Ovary (tissue), 9 donors: ENCODE measurements around the gene ZNF667. TPM values are rescaled to one million over a fixed set of nuclear protein-coding genes. Genes with fewer than 3 reads are reported as not detected.

Experiments used
- DNase-seq, 5 donors: peaks; one replicate each; pipeline ENCODE4 v3.0.0-alpha.2; 2019 to 2020
- H3K27ac ChIP-seq, 2 donors: fragments of 200-600 bp; one replicate each; pipeline versions ENCODE4 v1.5.1 to v1.8.0; 2019 to 2022
- H3K27me3 ChIP-seq: fragments of 200-600 bp; one replicate; pipeline ENCODE4 v1.8.0; 2022
- H3K36me3 ChIP-seq: fragments of 200-600 bp; sonication (generic); one replicate; pipeline ENCODE4 v1.5.1; 2019
- H3K4me1 ChIP-seq: one replicate; pipeline ENCODE4 v1.8.1; 2013; ENCODE audit warnings: mild to moderate bottlenecking, moderate library complexity; ENCODE audit not compliant: insufficient read depth
- H3K4me3 ChIP-seq: fragments of 200-600 bp; sonication (generic); one replicate; pipeline ENCODE4 v1.5.1; 2017
- H3K9me3 ChIP-seq, 2 donors: fragments of 200-600 bp in 1 of 2; sonication (generic) in 1 of 2; one replicate each; pipeline versions ENCODE4 v1.5.1 to v1.8.1; 2013 to 2019; ENCODE audit warnings: mild to moderate bottlenecking in 1 of 2, moderate library complexity in 1 of 2
- EP300 ChIP-seq: sonication (generic); formaldehyde crosslinking; IDR thresholded peaks from one replicate; pipeline ENCODE4 v1.6.1; 2017; ENCODE audit warnings: antibody characterized with exemption
- POLR2A ChIP-seq: fragments of 450-650 bp; IDR thresholded peaks from one replicate; pipeline ENCODE4 v1.6.1; 2017; ENCODE audit warnings: antibody characterized with exemption, mild to moderate bottlenecking, moderate library complexity
- WGBS, 3 donors: extraction: QIAGEN DNeasy Blood & Tissue Kit in 1 of 3; methylation state at CpG; one replicate each; pipeline versions ENCODE4 v1.1.5 to v1.1.7; 2013 to 2017; 5-methylcytosine and 5-hydroxymethylcytosine counted together
- intact Hi-C, 4 donors: fragments of 100-400 bp; cut with DNase I; formaldehyde crosslinking; loops; one replicate each; pipeline versions ENCODE4 v1.11.0 to v1.15.1; 2022 to 2023
- polyA plus RNA-seq, 2 donors: library from polyadenylated mRNA; stranded (reverse); fragments of 200-250 nt in 1 of 2; fragments of 350-450 nt in 1 of 2; fragmentation: Illumina TruSeq in 1 of 2; extraction: RNeasy Lipid Tissue Mini Kit (QIAGEN cat#74804) in 1 of 2; gene quantifications; one replicate each; pipeline ENCODE4 v1.2.3, GENCODE V29; 2013 to 2014
- total RNA-seq, 7 donors: library from RNA; depleted of rRNA in 2 of 7; stranded (reverse); fragments of >200 nt in 2 of 7; fragmentation: NEBNext Ultra II Directional in 3 of 7; extraction: Animal tissue kit (Norgen Biotek cat#: 25700) in 3 of 7; gene quantifications; one replicate each; pipeline versions ENCODE4 v1.1.0 to v1.2.4, GENCODE V29; 2016 to 2023
- TF ChIP-seq, protein P1 (sequence below), 3 donors: fragments of 450-650 bp in 2 of 3; fragments of 200-600 bp in 1 of 3; IDR thresholded peaks; one replicate each; pipeline versions ENCODE4 v1.5.1 to v1.8.0; 2016 to 2022; ENCODE audit warnings: antibody characterized with exemption in 3 of 3, mild to moderate bottlenecking in 1 of 3
- donor health status: DM: no; HTN: no; CAD: no; lungs with moderate emphysema.
- donor health status: DM: no; HTN: no; CAD: no.
- donor health status: Bipolar disorder and iron deficiency.
- donor health status: DM: yes; HTN: yes; CAD: no.
- donor health status: DM: no; HTN: no; CAD: no.
- donor health status: DM: yes; HTN: yes; CAD: no.

The ZNF667 gene
- total and polyA plus RNA-seq, 9 donors = 4.5 to 12.8 (median 9.8) TPM

DNA sequence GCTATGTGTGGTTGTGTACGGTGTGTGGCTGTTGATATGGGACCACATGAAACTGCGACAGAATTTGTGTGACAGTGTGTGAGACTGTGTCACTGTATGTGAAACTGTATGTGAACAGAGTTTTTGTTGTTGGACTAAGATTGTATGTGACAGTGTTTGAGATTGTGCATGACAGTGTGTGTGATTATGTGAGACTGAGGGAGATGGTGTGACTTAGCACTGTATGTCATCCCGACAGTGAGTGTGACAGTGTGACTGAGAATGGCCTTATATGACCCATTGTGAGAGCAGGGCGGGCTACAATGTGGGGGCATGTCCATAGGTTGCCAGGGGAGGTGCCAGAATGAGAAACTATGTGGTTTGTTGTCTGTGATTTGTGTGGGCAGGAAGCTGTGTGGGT is 72.1 kb downstream of the ZNF667 start:
- TF ChIP-seq, protein P1, sequence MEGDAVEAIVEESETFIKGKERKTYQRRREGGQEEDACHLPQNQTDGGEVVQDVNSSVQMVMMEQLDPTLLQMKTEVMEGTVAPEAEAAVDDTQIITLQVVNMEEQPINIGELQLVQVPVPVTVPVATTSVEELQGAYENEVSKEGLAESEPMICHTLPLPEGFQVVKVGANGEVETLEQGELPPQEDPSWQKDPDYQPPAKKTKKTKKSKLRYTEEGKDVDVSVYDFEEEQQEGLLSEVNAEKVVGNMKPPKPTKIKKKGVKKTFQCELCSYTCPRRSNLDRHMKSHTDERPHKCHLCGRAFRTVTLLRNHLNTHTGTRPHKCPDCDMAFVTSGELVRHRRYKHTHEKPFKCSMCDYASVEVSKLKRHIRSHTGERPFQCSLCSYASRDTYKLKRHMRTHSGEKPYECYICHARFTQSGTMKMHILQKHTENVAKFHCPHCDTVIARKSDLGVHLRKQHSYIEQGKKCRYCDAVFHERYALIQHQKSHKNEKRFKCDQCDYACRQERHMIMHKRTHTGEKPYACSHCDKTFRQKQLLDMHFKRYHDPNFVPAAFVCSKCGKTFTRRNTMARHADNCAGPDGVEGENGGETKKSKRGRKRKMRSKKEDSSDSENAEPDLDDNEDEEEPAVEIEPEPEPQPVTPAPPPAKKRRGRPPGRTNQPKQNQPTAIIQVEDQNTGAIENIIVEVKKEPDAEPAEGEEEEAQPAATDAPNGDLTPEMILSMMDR (IDR thresholded peaks at IDR 0.05) = no peak
- TF ChIP-seq EP300 (no peak), POLR2A (no peak)
- H3K9me3 ChIP-seq = peaks cover 0 to 20% of the 10 kb centered on the region in 2 donors
- H3K4me3 ChIP-seq = no peak overlapping the region
- DNase-seq = no peak
- no peaks in the 10 kb centered on the region for H3K27me3 ChIP-seq
- H3K4me1 ChIP-seq = peaks cover 10% of the 10 kb centered on the region
- WGBS, 3 donors = 95 to 96% (median 95%) methylated on average over 4 of the region's 4 CpGs
- intact Hi-C loops = no loop called here
- no peak overlapping the region for H3K27ac ChIP-seq
- H3K36me3 ChIP-seq = no peaks in the 10 kb centered on the region

DNA sequence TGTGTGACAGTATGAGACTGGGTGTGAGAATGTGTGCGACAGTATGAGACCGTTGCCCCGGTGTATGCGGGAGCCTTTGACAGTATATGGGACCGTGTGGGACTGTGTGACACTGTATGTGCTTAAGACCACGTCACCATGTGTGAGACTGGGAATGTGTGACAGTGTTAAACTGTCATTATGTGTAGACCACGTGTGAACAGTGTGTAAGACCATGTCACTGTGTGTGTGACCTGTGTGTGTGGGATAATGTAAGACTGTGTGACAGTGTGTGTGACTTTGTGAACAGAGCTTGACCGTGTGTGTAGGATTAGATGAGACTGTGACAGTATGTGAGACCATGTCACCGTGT is 72.5 kb downstream of the ZNF667 start:
- Histone ChIP-seq H3K36me3 (no peaks in the 10 kb centered on the region), H3K9me3 (peaks cover 0 to 18% of the 10 kb centered on the region in 2 donors), H3K4me1 (peaks cover 10% of the 10 kb centered on the region), H3K27me3 (no peaks in the 10 kb centered on the region), H3K4me3 (peak overlapping the region; percentile 74), H3K27ac (no peak overlapping the region)
- no peak for DNase-seq
- TF ChIP-seq POLR2A = no peak
- TF ChIP-seq EP300 = no peak
- TF ChIP-seq, protein P1 (IDR thresholded peaks at IDR 0.05) = no peak
- intact Hi-C loops = no loop called here
- 58 to 65% (median 59%) methylated on average over 9 of the region's 9 CpGs for WGBS, 3 donors

DNA sequence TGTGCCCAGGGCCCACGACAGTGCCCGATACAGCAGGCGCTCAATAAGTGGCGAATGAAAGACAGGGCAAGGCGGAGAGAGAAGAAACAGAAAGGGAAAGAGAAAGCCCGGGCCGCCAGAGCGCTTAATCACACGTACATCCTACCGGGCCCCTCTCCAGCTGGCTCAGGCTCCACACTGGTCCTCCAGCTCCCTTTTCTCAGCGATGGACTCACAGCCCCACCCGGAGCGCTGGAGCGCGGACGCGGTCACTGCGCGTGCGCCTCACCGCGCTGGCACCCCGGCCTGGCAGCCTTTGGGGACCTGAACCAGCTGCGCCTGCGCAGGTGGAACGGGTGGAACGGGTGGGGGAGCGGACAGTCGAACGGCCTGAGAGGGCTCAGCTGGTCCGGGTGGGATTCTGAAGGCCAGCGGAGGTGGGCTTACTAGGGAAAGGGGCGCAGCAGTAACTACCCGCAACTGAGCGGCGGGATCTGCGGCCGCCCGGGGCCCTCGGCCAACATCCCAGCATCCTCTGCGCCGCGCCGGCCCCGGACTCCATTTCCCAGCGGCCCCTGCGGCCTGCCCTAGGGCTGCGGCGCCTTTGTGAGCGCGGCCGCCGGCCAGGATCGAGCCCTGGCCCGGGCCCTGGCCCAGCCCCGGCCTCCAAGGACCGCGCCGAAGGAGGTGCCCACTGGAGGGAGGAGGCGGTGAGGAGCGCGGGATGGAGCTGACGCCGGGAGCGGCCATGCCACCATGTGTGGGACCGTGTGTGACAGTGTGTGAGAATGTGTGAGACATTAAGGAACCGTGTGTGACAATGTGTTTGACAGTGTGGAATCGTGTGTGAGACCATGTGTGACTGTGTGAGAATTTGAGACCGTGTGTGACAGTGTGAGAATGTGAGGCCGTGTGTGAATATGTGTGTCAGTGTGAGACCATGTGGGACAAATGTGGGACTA is 73.1 kb downstream of the ZNF667 start, which contains the start of gene ZNF583:
Gene ZNF583 (plus strand): TSS at position 569 of the 941 bp plus-strand sequence. CDS start 2,783 bp downstream, outside the sequence.
- no peaks in the 10 kb centered on the region for H3K27me3 ChIP-seq
- TF ChIP-seq EP300 (no peak), POLR2A (no peak)
- intact Hi-C loops = no loop called here
- H3K9me3 ChIP-seq = peaks cover 0 to 23% of the 10 kb centered on the region in 2 donors
- H3K27ac ChIP-seq = peak within 1 kb of the TSS; percentile 91 to 98
- 0 to 1% (median 1%) methylated on average over 69 to 70 of the region's 70 CpGs for WGBS, 3 donors
- H3K36me3 ChIP-seq = no peaks in the 10 kb centered on the region
- peaks cover 10% of the 10 kb centered on the region for H3K4me1 ChIP-seq
- H3K4me3 ChIP-seq = peak within 1 kb of the TSS; percentile 74
- DNase-seq = peak; percentile 97 to 99 (median 98)

DNA sequence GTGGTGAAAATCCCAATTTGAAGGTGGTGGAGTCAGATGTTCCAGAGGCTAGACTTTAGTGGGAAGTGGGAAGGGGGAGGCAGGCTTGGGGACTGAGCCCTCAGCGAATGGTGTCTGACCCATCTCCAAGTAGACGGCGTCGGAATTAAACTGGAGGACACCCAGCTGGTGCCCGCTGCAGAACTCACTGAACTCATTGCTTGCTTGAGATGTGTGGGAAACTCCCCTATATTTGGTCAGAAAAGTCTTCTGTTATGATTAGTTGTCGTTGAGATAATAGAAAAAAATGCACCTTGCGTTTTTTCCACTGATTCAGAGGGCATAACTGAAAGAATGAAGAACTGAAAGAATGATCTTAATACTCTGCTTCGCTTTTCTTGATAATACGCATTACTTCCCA is 73.9 kb downstream of the ZNF667 start:
- Histone ChIP-seq H3K4me3 (peak overlapping the region; percentile 74), H3K27me3 (no peaks in the 10 kb centered on the region), H3K27ac (peak overlapping the region; percentile 3 to 91), H3K36me3 (no peaks in the 10 kb centered on the region), H3K4me1 (peaks cover 10% of the 10 kb centered on the region), H3K9me3 (peaks cover 0 to 20% of the 10 kb centered on the region in 2 donors)
- intact Hi-C loops = no loop called here
- 11 to 15% (median 11%) methylated on average over 9 of the region's 9 CpGs for WGBS, 3 donors
- TF ChIP-seq, protein P1 (IDR thresholded peaks at IDR 0.05) = no peak
- TF ChIP-seq EP300 (no peak), POLR2A (no peak)
- peak in 1 of 5 donors; percentile 29 for DNase-seq

DNA sequence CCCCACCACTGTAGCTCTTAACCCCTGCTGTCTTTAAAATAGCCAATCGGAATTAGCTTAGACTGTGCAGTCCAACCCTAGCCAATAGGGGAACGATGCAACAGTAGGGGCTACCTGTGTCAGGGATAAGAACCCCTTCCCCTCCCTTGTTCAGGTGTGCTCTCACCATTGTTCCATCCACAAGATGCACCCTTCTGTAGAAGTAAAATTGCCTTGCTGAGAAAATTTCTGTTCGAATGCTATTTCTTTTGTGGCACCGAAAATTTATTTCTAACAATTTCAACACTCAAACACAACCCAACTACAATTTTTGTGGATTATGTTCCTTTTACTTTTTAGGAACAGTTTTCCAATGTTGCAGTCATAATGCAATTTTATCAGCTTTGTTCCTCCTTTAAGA is 76.7 kb downstream of the ZNF667 start:
- Histone ChIP-seq H3K4me3 (no peak overlapping the region), H3K9me3 (peaks cover 0 to 13% of the 10 kb centered on the region in 2 donors), H3K27ac (no peak overlapping the region), H3K36me3 (no peaks in the 10 kb centered on the region), H3K27me3 (no peaks in the 10 kb centered on the region), H3K4me1 (peaks cover 10% of the 10 kb centered on the region)
- DNase-seq = no peak
- TF ChIP-seq EP300 = no peak
- TF ChIP-seq, protein P1 (IDR thresholded peaks at IDR 0.05) = no peak
- no peak for TF ChIP-seq POLR2A
- intact Hi-C loops = no loop called here
- WGBS, 3 donors = 96 to 99% (median 98%) methylated on average over 4 of the region's 4 CpGs
